ENCODE data around the gene BCAR3. TPM values are rescaled to one million over a fixed set of nuclear protein-coding genes. Genes with fewer than 3 reads are reported as not detected.
"Not testable (repeated sequence)": the region's sequence is repeated elsewhere in the genome, so short reads cannot be mapped to it uniquely, and the experiment has no call there.

Gene BCAR3
- total RNA-seq, 1 donor from 2014 or later, result 25.2 TPM

DNA sequence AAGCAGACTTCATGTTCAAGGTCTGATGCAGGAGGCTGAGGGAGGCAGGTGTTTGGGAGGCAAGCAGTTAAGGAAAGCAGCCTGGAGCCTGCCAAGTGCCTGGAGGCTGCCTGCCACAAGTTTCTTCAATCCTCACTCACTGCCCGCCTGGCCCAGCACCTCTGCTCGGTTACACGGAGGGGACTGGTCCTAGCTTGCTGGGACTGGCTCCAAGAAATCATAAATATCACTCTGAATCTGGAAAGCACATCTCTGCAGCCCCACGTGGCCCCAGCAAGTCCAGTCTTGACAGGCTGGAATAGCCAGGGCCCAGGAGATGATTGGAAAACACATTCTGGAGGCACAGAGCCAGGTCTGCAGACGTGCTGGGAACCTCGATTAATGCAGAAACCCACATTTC, 83.9 kb downstream of the BCAR3 start:
- DNase-seq (ENCODE audit: low read depth in 2 of 2), result no peak

DNA sequence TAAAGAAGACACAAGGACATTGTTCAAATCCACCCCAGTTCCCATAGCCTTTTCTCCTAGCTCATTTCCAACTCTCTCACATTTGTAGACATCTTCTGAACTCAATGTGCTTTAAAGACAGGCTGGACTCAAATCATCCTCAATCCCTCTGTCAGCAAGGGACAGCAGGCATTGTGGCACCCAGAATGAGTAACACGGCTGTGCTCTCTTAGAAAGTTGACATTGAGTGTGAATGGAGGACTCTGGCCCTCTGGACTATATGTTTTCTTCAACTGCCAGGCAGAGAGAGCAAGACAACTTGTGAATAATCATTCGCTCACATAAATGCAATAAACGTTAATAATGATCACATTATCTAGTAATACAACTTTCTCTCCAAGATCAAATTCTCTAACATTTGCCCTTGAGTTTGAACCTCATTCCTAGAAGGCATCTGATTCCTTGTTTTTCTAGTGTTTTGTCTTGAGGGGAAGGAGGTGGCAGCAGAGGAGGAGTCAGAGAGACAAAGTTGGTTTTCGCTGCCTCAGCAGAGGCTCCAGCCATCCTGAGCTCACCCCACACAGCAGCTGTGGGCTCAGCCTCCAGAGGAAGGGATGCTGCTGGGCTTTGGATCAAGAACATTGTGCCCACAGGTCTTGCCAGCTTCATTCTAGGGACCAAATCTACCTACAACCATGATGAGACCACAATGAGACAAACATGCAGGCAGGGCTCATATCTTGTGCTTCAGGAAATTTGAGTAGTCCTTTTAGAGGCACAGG, 85.1 kb downstream of the BCAR3 start:
- DNase-seq (ENCODE audit: low read depth in 2 of 2), result no peak

DNA sequence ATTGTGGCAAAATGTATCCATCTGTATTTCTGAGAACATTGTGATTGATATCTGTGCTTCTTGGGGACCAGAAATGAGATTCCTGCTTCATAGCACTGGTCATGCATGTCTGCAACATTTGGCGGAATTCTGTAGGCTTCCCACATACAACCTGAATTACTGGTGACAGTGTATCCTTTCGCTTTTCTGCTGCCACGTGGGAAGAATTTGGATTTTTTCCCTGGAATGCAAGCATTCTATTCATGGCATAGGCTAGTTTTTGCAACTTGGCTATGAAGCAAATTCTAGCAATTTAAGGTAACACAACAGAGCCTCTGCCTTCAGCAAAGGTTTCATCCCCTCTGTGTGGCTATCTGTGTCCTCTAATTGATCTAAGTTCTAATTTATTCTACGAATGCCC, 85.9 kb downstream of the BCAR3 start:
- DNase-seq (ENCODE audit: low read depth in 2 of 2), result no peak

DNA sequence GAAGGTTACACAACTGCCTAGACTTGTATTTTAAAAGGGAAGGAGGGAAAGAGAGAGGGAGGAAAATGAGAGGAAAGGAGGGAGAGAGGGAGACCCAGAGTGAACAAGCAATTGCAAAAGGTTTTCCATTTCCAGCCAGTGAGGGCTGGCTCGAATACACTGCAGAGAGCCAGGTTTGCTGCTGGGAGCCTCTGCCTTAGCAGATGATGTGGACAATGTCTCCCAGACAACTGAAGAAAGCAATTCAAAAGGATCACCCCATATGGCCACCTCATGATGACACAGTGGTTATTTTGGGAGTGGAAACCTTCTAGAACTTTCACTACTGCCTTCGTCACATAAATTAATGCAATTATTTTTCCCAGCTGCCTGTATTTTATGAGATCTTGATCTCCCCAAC, 86.4 kb downstream of the BCAR3 start:
- no peak for DNase-seq (ENCODE audit: low read depth in 2 of 2)

DNA sequence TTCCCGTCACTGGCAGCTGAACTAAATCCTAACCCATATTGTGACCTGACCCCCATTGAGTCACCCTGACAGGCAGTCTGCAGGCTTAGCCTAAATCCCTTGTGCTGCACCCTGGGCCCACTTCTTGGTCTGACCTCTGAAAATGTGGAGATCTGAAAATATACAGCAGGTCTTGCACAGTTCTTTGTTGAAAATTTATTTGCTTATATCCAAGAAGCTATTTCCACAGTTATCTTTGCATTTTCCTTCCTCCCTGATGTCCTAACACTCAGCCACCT, 87.1 kb downstream of the BCAR3 start:
- DNase-seq (ENCODE audit: low read depth in 2 of 2), result no peak

DNA sequence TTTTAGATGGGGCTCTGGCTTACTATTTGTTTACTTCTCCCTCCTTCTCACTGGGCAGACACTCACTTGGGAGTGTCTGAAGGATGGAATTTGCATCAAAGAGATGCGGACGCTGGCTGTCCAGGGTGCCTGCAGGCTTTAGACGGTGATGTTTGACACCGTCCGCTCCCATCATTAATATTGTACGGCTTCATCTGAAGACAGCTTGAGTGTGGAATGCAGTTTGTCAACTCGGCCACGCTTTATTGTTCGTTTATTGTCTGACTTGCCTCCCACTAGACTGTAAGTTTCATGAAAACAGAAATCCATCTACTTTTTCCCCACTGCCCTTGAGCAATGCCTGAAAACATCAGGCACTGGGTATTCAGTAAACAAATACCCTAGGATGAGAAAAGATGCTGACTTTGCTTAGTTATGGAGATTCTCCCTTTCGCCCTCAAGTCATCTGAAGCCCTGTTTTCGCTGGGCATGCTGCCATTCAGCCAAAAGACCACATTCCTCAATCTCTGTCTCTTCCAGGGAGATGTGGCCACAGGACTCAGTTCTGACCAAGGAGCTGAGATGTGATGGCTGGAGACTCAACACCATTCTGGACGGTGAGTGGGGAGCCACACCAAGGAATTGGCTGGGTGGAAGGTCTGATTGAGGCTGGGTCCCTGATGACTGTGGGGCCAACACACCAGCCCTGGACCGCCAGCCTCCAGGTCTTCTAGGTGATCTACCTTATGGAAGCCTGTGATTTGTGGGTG, 87.6 kb downstream of the BCAR3 start:
- no peak for DNase-seq (ENCODE audit: low read depth in 2 of 2)

DNA sequence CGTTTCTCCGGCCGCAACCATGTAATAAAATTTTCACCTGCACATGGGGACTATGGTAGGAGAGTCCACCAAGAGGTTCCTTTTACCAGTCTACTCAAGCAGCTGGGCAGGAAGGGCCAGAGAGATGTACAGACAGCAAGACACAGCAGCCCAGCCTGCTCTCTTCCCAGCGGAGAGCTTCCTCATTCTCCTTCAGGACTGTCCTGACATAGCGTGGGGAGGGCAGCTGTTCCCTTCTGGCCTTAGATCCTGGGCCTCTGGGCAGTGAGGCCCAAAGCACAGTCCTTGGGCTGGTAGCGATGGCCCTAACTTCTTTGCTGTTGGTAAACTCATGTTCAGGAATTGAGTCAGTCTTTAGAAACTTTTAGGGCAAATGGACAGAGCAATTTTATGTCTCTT, 89.1 kb downstream of the BCAR3 start:
- DNase-seq (ENCODE audit: low read depth in 2 of 2), result no peak

DNA sequence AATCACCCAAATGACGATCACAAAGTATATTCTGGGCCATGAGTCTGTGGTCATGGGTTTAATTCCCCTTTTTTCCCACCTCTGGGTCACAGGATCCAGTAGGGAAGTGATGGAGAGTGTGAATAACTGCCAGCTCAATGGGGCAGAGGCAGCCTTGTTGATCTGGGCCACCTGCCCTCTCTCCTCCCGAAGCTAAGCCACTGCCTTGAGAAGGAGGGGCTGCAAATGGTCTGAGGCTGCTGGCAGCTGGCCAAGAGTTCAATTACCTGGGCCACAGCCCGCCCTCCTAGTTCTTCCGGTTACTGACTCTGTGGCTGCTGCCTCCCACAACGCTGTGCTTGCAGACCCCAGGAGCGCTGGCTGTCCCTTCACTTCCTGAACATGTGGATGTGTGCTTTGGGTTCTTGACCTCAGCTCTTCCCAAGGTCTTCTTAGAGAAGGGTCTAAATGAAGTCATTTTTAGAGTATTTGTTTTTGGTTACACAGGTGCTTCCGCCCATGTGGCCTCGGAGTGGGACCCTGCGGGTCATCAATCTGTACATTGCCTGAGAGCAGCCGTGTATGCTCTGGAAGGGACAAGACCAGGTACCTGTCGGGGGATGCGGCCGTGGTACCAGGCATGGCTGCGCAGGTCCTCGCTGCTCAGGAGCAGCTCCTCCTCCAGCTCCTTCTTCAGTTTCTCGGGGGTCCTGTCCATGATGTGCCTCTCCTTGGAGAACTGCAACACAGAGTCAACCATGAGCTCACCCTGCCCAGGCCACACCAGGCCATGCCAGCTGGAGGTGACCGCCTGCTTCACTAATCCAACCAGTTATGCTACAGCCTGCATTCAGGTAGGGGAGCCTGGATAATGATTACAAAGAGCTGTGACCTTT, 89.7 kb downstream of the BCAR3 start:
- DNase-seq (ENCODE audit: low read depth in 2 of 2), result peak in 1 of 2 donors; percentile 54

DNA sequence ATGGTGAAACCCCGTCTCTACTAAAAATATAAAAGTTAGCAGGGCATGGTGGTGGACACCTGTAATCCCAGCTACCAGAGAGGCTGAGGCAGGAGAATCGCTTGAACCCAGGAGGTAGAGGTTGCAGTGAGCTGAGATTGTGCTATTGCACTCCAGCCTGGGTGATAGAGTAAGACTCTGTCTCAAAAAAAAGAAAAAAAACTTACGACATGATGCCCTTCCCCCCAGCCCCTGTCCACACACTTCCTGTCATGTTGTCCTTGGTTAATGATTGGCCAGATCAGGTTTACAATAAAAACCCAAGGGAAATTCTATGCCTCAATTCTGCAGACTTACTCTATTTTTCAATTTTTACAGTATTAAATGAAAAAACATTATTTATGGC, 90.4 kb downstream of the BCAR3 start:
- DNase-seq (ENCODE audit: low read depth in 2 of 2), result not testable (repeated sequence)

DNA sequence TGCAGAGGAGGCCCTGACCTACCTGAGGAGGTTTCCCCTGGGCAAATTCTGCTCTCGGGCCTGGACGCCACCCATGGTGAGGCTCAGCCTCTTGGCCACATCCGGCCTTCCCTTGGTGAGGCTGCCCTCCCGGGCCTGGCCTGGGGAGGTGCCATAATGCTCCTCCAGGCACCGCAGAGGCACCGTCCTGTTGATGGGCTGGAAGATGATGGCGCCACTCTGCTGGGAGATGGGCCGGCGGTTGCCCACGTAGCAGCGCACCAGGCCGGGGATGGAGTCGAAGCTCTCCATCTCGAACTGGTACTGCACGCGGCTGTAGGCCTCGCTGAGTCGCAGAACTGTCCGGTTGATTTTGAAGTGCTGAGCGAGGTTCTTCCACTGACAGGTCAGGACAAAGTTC, 92.7 kb downstream of the BCAR3 start:
- DNase-seq (ENCODE audit: low read depth in 2 of 2), result no peak

DNA sequence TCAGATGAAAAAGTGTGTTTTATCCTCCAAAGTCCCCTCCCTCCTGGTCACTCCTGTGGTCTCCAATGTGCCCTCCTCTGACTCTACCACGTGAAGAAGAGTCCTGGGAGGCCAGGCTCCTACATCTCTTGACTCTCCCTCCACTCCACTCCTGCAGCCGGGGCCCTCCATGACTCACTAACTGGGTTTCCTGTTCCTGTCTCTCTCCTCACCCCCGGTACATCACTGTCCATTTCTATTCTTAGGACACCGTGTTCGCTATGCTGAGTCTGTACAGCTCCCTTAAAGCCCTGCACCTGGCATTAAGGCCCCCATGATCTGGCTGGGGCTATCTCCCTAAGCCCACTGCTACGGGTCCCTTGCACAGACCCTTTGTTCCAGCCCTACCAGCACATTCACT, 93.4 kb downstream of the BCAR3 start:
- DNase-seq (ENCODE audit: low read depth in 2 of 2), result peak in 1 of 2 donors; percentile 78

DNA sequence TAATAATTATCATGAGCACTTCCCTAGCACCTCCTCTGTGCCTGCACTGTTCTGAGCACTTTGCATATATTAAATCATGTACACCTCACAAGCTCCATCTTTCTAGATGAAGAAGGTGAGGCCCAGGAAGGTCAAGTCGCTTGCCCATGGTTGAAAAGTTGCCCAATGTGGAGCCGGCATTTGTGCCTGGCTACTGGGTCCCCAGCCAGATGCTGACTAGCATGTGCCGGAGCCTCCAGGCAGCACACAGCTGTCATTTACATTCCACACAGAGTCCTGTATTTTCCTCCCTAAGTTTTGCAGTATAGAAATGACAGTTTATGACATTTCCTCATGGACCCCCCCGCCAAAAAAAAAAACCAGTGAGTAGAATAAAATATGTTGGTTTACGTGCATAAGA, 94.3 kb downstream of the BCAR3 start:
- DNase-seq (ENCODE audit: low read depth in 2 of 2), result no peak

DNA sequence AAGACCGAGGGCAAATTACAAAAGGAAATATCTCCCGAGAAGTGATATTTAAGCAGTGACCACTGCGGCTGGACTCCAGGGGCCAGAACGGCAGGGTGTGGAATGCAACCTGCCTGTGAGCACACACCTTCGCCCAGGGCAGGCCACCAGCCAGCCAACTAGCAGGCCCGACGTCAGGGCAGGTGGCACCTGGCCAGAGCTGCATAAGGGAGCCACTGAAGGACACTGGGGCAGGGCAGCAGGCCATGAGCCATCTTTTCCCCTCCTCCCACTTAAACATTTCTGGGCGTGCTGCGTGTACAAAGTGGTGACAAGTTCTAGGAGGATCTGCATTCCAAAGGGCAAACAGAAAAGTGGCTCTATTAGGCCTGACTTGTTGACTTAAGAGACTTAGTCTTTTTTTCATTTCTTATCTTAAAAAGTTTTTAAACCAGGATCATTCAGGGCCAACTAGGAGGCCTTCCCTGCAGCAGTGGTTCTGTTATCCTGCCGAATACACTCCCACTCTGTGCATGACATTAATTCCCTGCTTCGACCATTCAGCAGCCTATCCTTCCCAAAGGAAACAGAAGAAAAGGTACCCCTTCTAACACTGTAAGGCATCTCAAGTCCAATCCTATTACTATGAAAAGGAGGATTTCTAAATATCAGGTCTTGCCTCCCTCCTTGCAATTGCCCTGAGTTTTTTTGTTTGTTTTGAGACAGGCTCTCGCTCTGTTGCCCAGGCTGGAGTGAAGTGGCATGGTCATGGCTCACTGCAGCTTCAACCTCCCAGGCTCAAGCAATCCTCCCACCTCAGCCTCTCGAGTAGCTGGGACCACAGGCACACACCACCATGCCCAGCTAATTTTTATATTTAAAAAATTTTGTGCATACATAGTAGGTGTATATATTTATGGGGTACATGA, 96.3 kb downstream of the BCAR3 start:
- DNase-seq (ENCODE audit: low read depth in 2 of 2), result no peak

DNA sequence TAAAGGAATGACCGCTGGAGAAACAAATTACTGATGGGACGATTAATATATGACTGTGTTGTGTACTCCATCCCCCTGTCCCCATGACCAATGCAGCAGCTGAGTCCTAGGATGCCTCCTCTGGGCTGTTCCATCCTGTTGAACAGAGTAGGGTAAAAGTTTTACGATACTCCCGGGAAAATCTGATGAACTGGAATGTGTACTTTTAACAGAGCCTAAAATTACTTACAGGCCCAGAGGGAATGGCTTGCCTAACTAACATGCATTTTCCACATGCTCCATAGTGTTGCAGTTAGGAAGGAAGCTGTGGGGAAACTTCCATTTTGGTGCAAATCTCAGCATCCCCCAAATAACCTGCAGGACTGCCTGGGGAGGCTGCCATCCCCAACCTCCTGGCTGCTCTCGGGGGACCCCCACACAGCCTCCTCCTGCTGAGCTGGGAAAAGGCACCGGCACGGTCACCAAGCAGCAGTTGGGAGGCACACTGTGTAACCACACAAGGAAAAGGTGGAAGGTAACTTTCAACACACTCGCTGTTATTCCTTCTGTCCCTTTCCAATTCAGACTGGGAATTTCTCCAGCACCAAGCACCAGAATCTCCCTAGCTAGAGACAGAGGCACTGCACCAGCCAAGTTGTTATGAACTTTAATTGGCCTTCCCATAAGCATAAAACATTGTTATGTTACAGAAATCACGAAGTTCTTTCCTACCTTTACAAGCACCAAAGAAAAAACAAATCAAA, 97.2 kb downstream of the BCAR3 start:
- DNase-seq (ENCODE audit: low read depth in 2 of 2), result no peak

DNA sequence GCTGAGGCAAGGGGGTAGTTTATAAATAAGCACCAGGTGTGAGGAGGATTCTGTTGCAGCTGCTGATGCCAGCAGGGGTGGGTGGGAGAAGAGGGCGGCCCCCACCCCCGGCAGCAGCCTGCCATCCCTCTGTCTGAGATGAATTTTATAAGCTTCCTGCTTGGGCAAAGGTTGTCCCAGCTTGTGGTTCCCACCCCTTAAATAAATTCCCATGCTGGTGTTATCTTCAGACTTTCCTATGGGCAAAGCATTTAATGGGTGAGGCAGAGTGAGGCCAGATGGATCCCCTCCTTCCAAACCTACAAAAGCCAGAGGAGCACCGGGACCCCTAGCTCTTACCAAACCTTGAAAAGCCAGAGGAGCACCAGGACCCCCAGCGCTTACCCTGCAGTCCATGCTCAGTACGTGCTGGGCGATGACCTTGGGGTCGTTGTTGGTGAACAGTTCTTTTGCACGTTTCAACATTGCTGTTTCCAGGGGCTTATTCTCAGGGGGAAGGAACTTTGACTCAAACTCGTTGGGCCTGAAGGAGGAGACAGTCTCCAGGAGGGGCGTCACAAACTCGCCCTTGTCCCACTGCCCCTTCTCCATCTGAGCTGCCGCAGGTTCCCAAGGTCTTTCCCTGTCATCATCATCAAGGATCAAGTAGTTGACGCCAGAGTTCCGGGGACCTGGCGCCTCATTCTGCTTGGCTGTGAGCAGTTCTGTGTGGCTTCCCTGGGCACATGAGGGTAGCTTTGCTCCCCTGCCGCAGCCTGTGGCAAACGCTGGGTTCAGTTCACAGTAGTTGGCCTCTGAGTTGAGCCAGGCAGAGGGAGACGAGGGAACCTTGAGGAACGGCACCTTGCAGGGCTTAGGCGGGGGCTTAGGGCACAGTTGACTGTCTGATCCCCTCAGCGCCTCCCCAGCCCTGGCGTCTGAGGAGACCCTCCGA, 99.5 kb downstream of the BCAR3 start:
- no peak for DNase-seq (ENCODE audit: low read depth in 2 of 2)

DNA sequence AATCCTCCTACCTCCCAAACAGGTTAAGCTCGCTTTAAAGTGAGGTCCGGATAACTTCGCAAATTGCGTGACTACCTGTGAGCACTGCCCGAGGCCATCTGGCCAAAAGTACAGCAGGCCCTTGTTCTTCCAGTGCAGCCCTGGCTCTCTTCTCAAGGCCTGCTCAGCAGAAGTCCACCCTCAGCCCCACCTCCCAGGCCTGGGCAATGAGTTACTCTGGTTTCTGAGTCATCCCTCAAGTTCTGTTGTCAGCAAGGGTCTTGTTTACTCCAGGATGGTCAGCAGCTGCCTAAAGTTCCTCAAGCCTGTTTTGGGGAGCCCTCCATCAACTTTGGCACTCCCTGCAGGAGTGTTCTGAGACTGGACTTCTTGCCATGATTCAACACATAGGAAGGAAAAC, 101.7 kb downstream of the BCAR3 start:
- peak in 1 of 2 donors; percentile 58 for DNase-seq (ENCODE audit: low read depth in 2 of 2)

DNA sequence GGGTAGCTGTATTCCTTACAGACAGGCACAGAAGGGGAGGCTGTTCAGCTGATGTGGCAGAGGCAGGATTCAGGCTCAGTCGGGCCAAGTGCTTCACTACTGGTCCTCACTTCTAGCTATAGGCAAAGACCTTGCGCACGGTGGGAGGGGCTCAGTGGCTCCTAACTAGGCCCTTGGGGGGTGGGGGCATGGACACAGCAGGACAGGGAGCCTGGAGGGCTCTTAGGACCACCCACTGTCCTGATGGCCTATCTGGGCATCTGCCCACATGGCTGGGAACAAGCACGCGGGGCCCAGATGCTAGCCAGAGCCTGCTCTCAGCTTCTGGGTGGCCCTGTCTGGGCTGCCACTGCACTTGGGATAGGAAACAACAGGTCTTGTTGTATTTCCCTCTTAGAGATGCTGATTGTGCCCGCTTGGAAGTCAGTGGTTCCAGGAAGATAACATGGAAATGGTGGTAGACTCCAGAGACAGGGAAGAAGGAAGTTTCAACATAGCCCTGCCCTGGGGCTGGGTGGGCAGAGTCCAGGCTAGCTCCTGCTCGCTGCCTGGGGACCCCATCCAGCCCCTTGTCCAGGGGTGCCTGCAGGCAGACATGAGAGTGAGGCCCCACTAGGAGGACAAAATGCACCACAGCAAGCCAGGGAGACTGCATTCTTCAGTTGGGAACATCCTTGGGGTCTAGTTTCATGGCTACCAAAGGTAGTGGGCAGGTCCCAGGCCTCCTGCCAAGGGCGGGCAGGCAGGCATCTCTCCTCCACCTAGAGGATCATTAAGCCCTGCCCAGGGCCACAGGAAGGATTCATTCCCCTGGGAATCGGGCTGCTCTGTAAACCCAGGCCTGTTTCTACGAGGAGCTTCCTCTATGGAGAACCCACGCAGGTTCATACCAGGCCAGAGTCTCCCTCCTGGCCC, 102.5 kb downstream of the BCAR3 start:
- no peak for DNase-seq (ENCODE audit: low read depth in 2 of 2)

DNA sequence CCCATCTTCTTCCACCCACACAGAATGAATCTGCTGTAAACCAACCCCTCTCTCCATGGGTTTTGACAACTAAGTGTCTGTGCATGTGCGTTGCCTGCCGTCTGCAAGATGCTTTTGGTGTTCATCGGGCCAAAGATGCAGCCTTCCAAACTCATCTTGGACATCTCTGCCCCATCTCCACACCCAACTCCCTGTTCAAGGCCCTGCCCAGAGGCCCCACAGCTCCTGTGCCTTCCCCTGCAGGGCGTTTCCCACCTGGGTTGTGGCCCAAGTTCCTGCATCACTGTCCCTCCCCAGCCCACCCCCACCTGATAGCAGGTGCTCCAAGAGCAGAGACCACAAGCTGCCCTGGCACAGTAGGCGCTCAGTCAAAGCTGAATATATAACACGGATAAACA, 103.2 kb downstream of the BCAR3 start:
- DNase-seq (ENCODE audit: low read depth in 2 of 2), result no peak
